Stimulated activated effector memory CD8-positive, alpha-beta T cell treated with anti-CD3 and anti-CD28 coated beads, Interleukin-12 subunit alpha, Interleukin-12 subunit beta, amount 100 ng/mL, for 72 hours (primary cell): ENCODE data around the gene ERG.

Experiments used
- ATAC-seq: fragments of 150-1000 bp; cut with Tn5 transposase; 2 replicates; pipeline ENCODE4 v1.10.0; 2021
- DNase-seq, 2 donors: peaks; one replicate each; pipeline ENCODE4 v3.0.0; 2021 to 2022; ENCODE audit warnings: low spot score in 2 of 2
- H3K27ac Mint-ChIP-seq: one replicate; pipeline ENCODE4 v1.8.0; 2022; ENCODE audit warnings: mild to moderate bottlenecking, mixed read lengths
- H3K36me3 Mint-ChIP-seq: one replicate; pipeline ENCODE4 v1.8.0; 2022; ENCODE audit warnings: mild to moderate bottlenecking, mixed read lengths
- H3K4me1 Mint-ChIP-seq: one replicate; pipeline ENCODE4 v1.8.0; 2022; ENCODE audit warnings: mixed read lengths
- H3K4me3 Mint-ChIP-seq: one replicate; pipeline ENCODE4 v1.8.0; 2022; ENCODE audit warnings: mild to moderate bottlenecking, mixed read lengths
- H3K9me3 Mint-ChIP-seq: one replicate; pipeline ENCODE4 v1.8.0; 2022; ENCODE audit warnings: mixed read lengths

The ERG gene

DNA sequence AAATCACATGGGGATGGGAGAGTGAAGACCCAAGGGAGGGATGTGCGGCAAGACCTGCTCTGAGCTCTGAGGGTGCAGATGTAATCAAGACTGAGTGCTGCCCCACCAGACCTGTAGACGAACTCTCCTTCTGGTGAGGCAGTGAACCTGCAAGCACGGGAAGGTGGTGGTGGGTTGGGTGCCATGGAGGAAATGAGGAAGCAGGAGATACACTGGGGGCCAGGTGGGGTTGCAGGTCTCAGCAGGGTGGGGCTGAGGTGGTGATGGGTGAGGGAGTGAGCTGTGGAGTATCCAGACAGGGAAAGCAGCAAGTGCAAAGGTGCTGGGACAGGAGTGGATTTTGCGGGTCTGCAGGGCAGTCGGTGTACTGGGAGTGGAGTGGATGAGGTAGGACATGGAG, 139.2 kb downstream of the ERG start:
- Mint-ChIP-seq H3K4me3 (no peak overlapping the region), H3K9me3 (peaks cover 3% of the 10 kb centered on the region), H3K36me3 (no peaks in the 10 kb centered on the region), H3K4me1 (no peaks in the 10 kb centered on the region), H3K27ac (no peak overlapping the region)
- ATAC-seq (no peak), DNase-seq (no peak)

- no peak for ATAC-seq
- H3K27ac Mint-ChIP-seq: no peak overlapping the region
- H3K4me3 Mint-ChIP-seq: no peak overlapping the region
- H3K4me1 Mint-ChIP-seq: no peaks in the 10 kb centered on the region
- peaks cover 3% of the 10 kb centered on the region for H3K9me3 Mint-ChIP-seq
- H3K36me3 Mint-ChIP-seq: no peaks in the 10 kb centered on the region
- DNase-seq: no peak
Measured at GRCh38 chr21:38358666-38359065, 139.6 kb downstream of the ERG start.

DNA sequence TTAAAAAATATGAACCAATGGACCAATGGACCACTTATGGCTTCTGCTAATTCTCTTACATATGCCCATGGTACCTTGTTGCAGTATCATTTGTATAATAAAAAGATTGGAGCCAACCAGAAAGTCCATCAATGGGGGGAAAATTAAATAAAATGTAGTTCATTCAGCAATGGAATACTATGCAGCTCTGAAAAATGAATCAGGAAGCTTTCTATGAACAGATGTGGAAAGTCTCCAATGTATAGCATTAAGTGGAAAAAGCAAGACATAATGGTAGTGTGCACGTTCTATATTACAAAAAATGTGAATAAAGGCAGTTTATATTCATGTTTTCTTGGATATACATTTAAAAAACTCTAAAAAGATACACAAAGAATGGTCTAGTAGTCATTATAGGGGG, 140.2 kb downstream of the ERG start:
- Mint-ChIP-seq H3K4me3 (no peak overlapping the region), H3K36me3 (no peaks in the 10 kb centered on the region), H3K9me3 (peaks cover 3% of the 10 kb centered on the region), H3K27ac (no peak overlapping the region), H3K4me1 (no peaks in the 10 kb centered on the region)
- DNase-seq (no peak), ATAC-seq (no peak)

GRCh38 chr21:38356883-38357625, 141.2 kb downstream of the ERG start:
- no peak for DNase-seq
- Mint-ChIP-seq H3K9me3 (peaks cover 3% of the 10 kb centered on the region), H3K4me1 (no peaks in the 10 kb centered on the region)

DNA sequence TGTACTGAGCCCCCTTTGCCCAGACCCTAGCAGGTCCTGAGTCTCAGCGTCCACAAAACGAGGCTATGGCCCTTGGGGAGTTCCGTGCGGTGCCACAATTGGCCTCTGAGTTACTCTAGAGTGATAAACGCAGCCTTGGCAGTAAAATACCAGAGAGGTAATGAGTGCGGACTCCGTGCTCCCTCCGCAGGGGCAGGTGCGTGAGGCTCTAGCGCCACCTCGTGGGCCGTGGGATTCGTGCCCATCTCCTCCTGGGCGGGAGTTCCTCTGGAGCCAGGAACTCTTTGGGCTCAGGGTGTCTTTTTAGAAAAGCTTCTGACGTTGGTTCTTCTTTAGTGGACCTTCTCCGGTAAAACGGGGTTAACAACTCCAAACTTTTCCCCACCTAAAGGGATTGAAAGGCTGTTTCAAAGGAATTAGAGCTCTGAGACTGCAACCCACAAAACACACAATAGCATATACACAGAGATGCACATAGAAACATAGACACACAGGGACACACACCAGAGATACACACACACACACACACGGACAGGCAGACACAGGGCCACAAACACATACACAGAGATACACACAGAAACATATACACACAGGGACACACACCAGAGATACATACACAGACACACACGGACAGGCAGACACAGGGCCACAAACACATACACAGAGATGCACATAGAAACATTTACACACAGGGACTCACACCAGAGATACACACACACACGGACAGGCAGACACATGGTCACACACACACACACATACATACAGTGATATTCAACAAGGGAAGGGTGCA, 142.1 kb downstream of the ERG start:
- DNase-seq: peak; percentile 28 to 72
- peak; percentile 60 for ATAC-seq
- Mint-ChIP-seq H3K27ac (no peak overlapping the region), H3K9me3 (peaks cover 3% of the 10 kb centered on the region), H3K36me3 (no peaks in the 10 kb centered on the region), H3K4me1 (no peaks in the 10 kb centered on the region), H3K4me3 (no peak overlapping the region)

More at GRCh38 chr21:38356883-38357625, 141.2 kb downstream of the ERG start:
- H3K27ac Mint-ChIP-seq: no peak overlapping the region
- no peak overlapping the region for H3K4me3 Mint-ChIP-seq
- H3K36me3 Mint-ChIP-seq: no peaks in the 10 kb centered on the region
- no peak for ATAC-seq

GRCh38 chr21:38355353-38355752, 142.9 kb downstream of the ERG start:
- Mint-ChIP-seq H3K4me1 (no peaks in the 10 kb centered on the region), H3K36me3 (no peaks in the 10 kb centered on the region), H3K27ac (no peak overlapping the region), H3K9me3 (peaks cover 3% of the 10 kb centered on the region), H3K4me3 (no peak overlapping the region)
- ATAC-seq: no peak
- no peak for DNase-seq

DNA sequence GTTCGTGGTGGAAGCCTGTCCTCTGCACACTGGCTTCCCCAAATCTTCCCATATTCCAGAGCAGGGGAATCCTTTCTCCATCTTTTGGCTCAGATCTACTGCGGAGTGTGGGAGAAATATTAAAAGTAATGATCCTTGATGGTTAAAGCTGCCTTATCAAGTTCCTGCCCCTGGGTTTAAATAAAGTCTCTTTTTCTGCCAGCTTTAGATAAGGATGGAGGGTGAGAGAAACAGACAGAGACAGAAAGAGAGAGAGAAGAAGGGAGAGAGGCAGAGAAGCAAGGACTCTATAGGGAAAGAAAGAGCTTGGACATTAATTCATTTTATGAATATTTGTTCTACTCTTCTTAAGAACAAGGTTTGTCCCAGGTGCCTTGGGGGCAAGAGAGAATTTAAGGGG, 143.5 kb downstream of the ERG start:
- no peaks in the 10 kb centered on the region for H3K4me1 Mint-ChIP-seq
- H3K36me3 Mint-ChIP-seq: no peaks in the 10 kb centered on the region
- no peak overlapping the region for H3K4me3 Mint-ChIP-seq
- DNase-seq (no peak), ATAC-seq (no peak)
- H3K9me3 Mint-ChIP-seq: peaks cover 3% of the 10 kb centered on the region
- no peak overlapping the region for H3K27ac Mint-ChIP-seq

DNA sequence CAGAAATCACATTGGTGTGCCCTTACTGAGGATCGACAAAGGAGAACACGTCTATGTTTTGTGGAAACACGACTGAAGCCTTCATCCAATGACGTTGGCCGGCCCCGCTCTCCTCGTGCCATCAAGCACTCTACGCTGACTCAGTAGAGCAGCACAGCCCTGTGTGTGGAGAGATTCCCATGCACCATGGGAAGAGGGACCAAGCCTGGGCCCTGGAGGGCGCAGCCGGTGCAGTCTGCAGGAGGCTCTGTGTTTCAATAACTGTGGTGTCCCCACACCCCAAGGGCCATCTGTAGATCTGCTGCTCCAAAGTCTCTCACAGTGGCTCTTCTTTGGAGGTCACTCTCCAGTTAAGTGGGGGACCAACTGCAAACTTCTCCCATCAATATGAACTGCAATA, 144.0 kb downstream of the ERG start:
- Mint-ChIP-seq H3K27ac (no peak overlapping the region), H3K9me3 (peaks cover 3% of the 10 kb centered on the region)
- no peak for ATAC-seq

GRCh38 chr21:38352536-38353219, 145.6 kb downstream of the ERG start:
- no peak overlapping the region for H3K27ac Mint-ChIP-seq
- ATAC-seq (no peak), DNase-seq (no peak)
- H3K4me3 Mint-ChIP-seq: no peak overlapping the region
- H3K4me1 Mint-ChIP-seq: no peaks in the 10 kb centered on the region
- no peaks in the 10 kb centered on the region for H3K9me3 Mint-ChIP-seq
- no peaks in the 10 kb centered on the region for H3K36me3 Mint-ChIP-seq

More for the DNA sequence above, 144.0 kb downstream of the ERG start:
- Mint-ChIP-seq H3K36me3 (no peaks in the 10 kb centered on the region), H3K4me1 (no peaks in the 10 kb centered on the region), H3K4me3 (no peak overlapping the region)
- DNase-seq: no peak

GRCh38 chr21:38351961-38352521, 146.2 kb downstream of the ERG start:
- no peak for DNase-seq
- H3K4me3 Mint-ChIP-seq: no peak overlapping the region
- H3K27ac Mint-ChIP-seq: no peak overlapping the region
- H3K9me3 Mint-ChIP-seq: no peaks in the 10 kb centered on the region
- no peaks in the 10 kb centered on the region for H3K36me3 Mint-ChIP-seq
- ATAC-seq: no peak
- no peaks in the 10 kb centered on the region for H3K4me1 Mint-ChIP-seq

- Mint-ChIP-seq H3K4me3 (no peak overlapping the region), H3K27ac (no peak overlapping the region), H3K36me3 (no peaks in the 10 kb centered on the region), H3K4me1 (no peaks in the 10 kb centered on the region), H3K9me3 (no peaks in the 10 kb centered on the region)
- DNase-seq (no peak), ATAC-seq (no peak)
Measured at GRCh38 chr21:38351176-38351959, 146.9 kb downstream of the ERG start.

DNA sequence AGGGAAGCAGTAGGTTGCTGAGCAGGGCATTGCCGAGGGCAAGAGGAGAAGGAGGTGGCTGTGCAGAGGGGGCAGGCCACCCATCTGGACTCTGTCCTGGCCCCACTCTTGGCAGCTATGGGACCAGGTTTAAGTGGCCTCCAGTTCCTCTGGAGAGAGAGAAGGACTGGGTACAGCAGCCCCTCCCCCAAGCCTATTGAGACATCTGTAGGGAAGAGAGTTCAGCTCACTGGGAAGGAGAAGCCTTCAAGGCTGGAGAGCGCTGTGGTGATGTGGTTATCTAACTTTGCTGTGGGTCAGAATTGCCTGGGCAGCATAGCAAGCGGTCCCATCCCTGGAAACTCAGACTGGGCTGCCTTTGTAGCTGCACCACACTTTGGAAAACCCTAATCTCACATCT, 147.6 kb downstream of the ERG start:
- Mint-ChIP-seq H3K9me3 (no peaks in the 10 kb centered on the region), H3K4me3 (no peak overlapping the region), H3K27ac (no peak overlapping the region), H3K36me3 (no peaks in the 10 kb centered on the region), H3K4me1 (no peaks in the 10 kb centered on the region)
- ATAC-seq: no peak
- DNase-seq: no peak

DNA sequence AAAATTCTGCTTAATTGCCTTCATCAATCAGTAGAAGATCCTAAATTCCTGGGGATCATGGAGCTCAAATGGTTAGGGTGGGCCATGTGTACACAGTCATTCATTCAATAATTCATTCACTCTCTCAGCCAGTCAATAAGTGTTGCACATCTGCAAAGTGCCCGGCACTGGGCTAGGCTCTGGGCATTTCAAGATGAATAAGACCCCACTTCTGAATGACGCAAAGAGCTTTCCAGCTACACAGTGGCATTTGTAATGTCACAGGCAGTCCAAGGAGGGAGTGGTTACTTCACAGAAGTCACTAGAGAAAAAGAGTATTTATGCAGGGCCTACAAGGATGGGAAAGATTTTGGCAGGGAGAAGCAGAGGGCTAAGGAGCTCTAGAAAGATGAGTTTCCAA, 148.3 kb downstream of the ERG start:
- DNase-seq: no peak
- no peaks in the 10 kb centered on the region for H3K4me1 Mint-ChIP-seq
- H3K36me3 Mint-ChIP-seq: no peaks in the 10 kb centered on the region
- H3K27ac Mint-ChIP-seq: no peak overlapping the region
- H3K4me3 Mint-ChIP-seq: no peak overlapping the region
- no peaks in the 10 kb centered on the region for H3K9me3 Mint-ChIP-seq
- ATAC-seq: no peak

DNA sequence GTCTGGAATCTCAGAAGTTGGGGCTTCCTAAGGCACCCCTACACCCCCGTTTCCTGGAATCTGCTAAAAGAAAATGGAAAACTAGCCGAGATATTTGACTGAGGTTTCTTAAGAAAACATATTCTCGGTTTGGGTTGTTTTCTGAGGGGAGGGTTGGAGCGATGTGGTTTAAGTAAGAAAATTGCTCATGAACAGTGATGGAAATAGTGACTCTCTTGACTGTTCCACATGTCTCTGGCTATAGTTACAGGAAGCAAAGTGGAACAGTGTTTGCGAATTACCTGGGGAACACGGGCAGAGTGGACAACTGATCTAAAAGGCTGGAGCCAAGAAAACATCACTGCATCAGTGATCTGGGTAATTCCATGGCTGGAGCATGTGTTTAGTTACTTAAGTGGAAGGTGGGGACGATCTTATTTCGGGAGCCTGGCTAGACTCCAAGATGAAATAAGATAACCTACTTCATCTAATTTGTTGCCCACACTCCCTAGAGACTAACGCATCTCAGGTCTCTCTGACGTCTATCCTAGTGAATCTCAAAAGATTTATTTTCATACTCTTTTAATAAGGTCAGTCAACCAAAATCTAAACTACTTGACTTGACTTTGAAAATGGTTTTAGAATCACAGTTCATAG, 149.0 kb downstream of the ERG start:
- no peaks in the 10 kb centered on the region for H3K36me3 Mint-ChIP-seq
- no peak overlapping the region for H3K27ac Mint-ChIP-seq
- H3K4me1 Mint-ChIP-seq: no peaks in the 10 kb centered on the region
- DNase-seq (no peak), ATAC-seq (no peak)
- H3K9me3 Mint-ChIP-seq: no peaks in the 10 kb centered on the region
- no peak overlapping the region for H3K4me3 Mint-ChIP-seq
